HCT116 (cell line): ENCODE measurements around the gene HHAT. TPM values are rescaled to one million over a fixed set of nuclear protein-coding genes. Genes with fewer than 3 reads are reported as not detected.

ENCODE experiments used
- ATAC-seq: fragments of 200-7000 bp; cut with Tn5 transposase; 2 replicates; pipeline ENCODE4 v1.9.1; 2020; ENCODE audit warnings: mild to moderate bottlenecking, moderate library complexity
- BruUV-seq: library from RNA; stranded (reverse); fragments of 400-500 nt; replicated peaks from 2 replicates; lab custom pipeline; 2021; lab: Mats Ljungman, UMichigan
- CTCF ChIA-PET: fragments of 300-600 bp; sonication (Branson Sonifier 250); formaldehyde crosslinking; loops from one replicate; lab custom pipeline; 2021; ENCODE audit warnings: antibody characterized with exemption; lab: Charles Lee
- POLR2A ChIA-PET: fragments of 300-600, 350-600 bp; sonication (Branson Sonifier 250); formaldehyde crosslinking; loops from one replicate; lab custom pipeline; 2021; ENCODE audit warnings: antibody characterized with exemption; lab: Charles Lee
- RAD21 ChIA-PET, 2 experiments: fragments of 300-600 bp; sonication (Branson Sonifier 250); formaldehyde crosslinking; loops; one replicate each; lab custom pipeline; 2023; ENCODE audit warnings: low total read pairs in 2 of 2; ENCODE audit not compliant: uncharacterized antibody in 2 of 2, unreplicated experiment in 2 of 2, low non-redundant PET in 1 of 2; lab: Charles Lee
- DNase-seq: peaks from one replicate; pipeline ENCODE4 v3.0.0-alpha.2; 2010; ENCODE audit warnings: low read depth, low spot score
- H2AFZ ChIP-seq: fragments of 200-600 bp; shearing (Covaris generic), sonication (generic); 2 replicates; pipeline ENCODE4 v1.6.1; 2017; ENCODE audit warnings: low read depth, mixed run types, mixed read lengths, antibody characterized with exemption, low read length; ENCODE audit not compliant: poor library complexity, severe bottlenecking
- H3K27ac ChIP-seq: 2 replicates; pipeline ENCODE4 v1.5.1; 2012; ENCODE audit warnings: low read depth, low read length
- H3K27me3 ChIP-seq: fragments of 200-600 bp; sonication (generic); 2 replicates; pipeline ENCODE4 v1.6.1; 2016; ENCODE audit warnings: mixed run types, low read length, mixed read lengths; ENCODE audit not compliant: insufficient read depth
- H3K36me3 ChIP-seq, 2 experiments: fragments of 200-500 bp in 1 of 2; fragments of 200-600 bp in 1 of 2; sonication (Bioruptor generic) in 1 of 2; sonication (generic) in 1 of 2; 2 replicates each; pipeline versions ENCODE4 v1.5.1 to v1.6.1; 2014 to 2016; ENCODE audit warnings: low read length in 2 of 2, inconsistent platforms in 1 of 2, mixed read lengths in 1 of 2, mixed run types in 1 of 2; ENCODE audit not compliant: insufficient read depth in 2 of 2, control insufficient read depth in 1 of 2
- H3K4me1 ChIP-seq, 2 experiments: fragments of 200-600 bp in 1 of 2; sonication (generic) in 1 of 2; 2 replicates each; pipeline versions ENCODE4 v1.5.1 to v1.6.1; 2012 to 2017; ENCODE audit warnings: low read length in 2 of 2, inconsistent platforms in 1 of 2, mild to moderate bottlenecking in 1 of 2, mixed read lengths in 1 of 2, mixed run types in 1 of 2, moderate library complexity in 1 of 2; ENCODE audit not compliant: insufficient read depth in 2 of 2, control insufficient read depth in 1 of 2
- H3K4me2 ChIP-seq: fragments of 200-600 bp; sonication (generic); 2 replicates; pipeline ENCODE4 v1.6.1; 2017; ENCODE audit warnings: mixed run types, low read length, mixed read lengths
- H3K4me3 ChIP-seq, 2 experiments: fragments of 200-600 bp in 1 of 2; sonication (generic) in 1 of 2; replicated peaks in 1 of 2; 2 replicates each; pipeline ENCODE4 v1.5.1; 2011 to 2016; ENCODE audit warnings: low read length in 2 of 2, control low read depth in 1 of 2, low read depth in 1 of 2, mild to moderate bottlenecking in 1 of 2, mixed read lengths in 1 of 2, mixed run types in 1 of 2
- H3K79me2 ChIP-seq: fragments of 200-600 bp; sonication (generic); 2 replicates; pipeline ENCODE4 v1.6.1; 2017; ENCODE audit warnings: mild to moderate bottlenecking, mixed run types, low read length, moderate library complexity, mixed read lengths; ENCODE audit not compliant: insufficient read depth
- H3K9ac ChIP-seq: fragments of 200-600 bp; sonication (generic); 2 replicates; pipeline ENCODE4 v1.6.1; 2016; ENCODE audit warnings: low read length, mixed read lengths
- H3K9me2 ChIP-seq: fragments of 200-600 bp; sonication (generic), shearing (Covaris generic); 2 replicates; pipeline ENCODE4 v1.6.1; 2017; ENCODE audit warnings: mixed run types, mild to moderate bottlenecking, moderate library complexity; ENCODE audit not compliant: insufficient read depth
- H3K9me3 ChIP-seq, 2 experiments: fragments of 200-500 bp in 1 of 2; fragments of 200-600 bp in 1 of 2; sonication (Bioruptor generic) in 1 of 2; sonication (generic) in 1 of 2; 2 replicates each; pipeline ENCODE4 v1.6.1; 2014 to 2017; ENCODE audit warnings: low read length in 2 of 2, mixed read lengths in 2 of 2, inconsistent platforms in 1 of 2, low read depth in 1 of 2, mild to moderate bottlenecking in 1 of 2, mixed run types in 1 of 2, moderate library complexity in 1 of 2; ENCODE audit not compliant: control insufficient read depth in 1 of 2, insufficient read depth in 1 of 2
- H4K20me1 ChIP-seq: fragments of 200-600 bp; sonication (generic), shearing (Covaris generic); 2 replicates; pipeline ENCODE4 v1.6.1; 2017; ENCODE audit warnings: mixed run types, mild to moderate bottlenecking, moderate library complexity; ENCODE audit not compliant: insufficient read depth
- CBX3 ChIP-seq: IDR thresholded peaks from 2 replicates; pipeline ENCODE4 v1.6.1; 2012; ENCODE audit warnings: low read depth
- CEBPB ChIP-seq: IDR thresholded peaks from 2 replicates; pipeline ENCODE4 v1.6.1; 2012; ENCODE audit warnings: low read depth
- EGR1 ChIP-seq: IDR thresholded peaks from 2 replicates; pipeline ENCODE4 v1.6.1; 2012; ENCODE audit warnings: low read depth
- ELF1 ChIP-seq: IDR thresholded peaks from 2 replicates; pipeline ENCODE4 v1.6.1; 2012; ENCODE audit warnings: low read depth, borderline replicate concordance
- EZH2 ChIP-seq: fragments of 200-600 bp; sonication (generic); IDR thresholded peaks from 2 replicates; pipeline ENCODE4 v1.6.1; 2017; ENCODE audit warnings: antibody characterized with exemption, mixed run types
- EZH2phosphoT487 ChIP-seq: fragments of 200-600 bp; IDR thresholded peaks from 2 replicates; pipeline ENCODE4 v1.6.1; 2018; ENCODE audit warnings: antibody characterized with exemption, borderline replicate concordance
- JUND ChIP-seq: IDR thresholded peaks from 2 replicates; pipeline ENCODE4 v1.6.1; 2012
- POLR2A ChIP-seq: IDR thresholded peaks from 2 replicates; pipeline ENCODE4 v1.7.0; 2011; ENCODE audit warnings: borderline replicate concordance; ENCODE audit not compliant: insufficient read depth, insufficient read length; ENCODE audit errors: extremely low read depth
- POLR2AphosphoS5 ChIP-seq: IDR thresholded peaks from 2 replicates; pipeline ENCODE4 v1.6.1; 2011; ENCODE audit warnings: mild to moderate bottlenecking, low read depth, low read length, moderate library complexity
- SRF ChIP-seq: IDR thresholded peaks from 2 replicates; pipeline ENCODE4 v1.6.1; 2012; ENCODE audit warnings: low read depth
- YY1 ChIP-seq: IDR thresholded peaks from 2 replicates; pipeline ENCODE4 v1.6.1; 2011; ENCODE audit warnings: low read length, low read depth, moderate library complexity, mild to moderate bottlenecking; ENCODE audit not compliant: insufficient replicate concordance; ENCODE audit errors: extremely low read depth
- ZFX ChIP-seq: fragments of 450-650 bp; IDR thresholded peaks from 2 replicates; pipeline ENCODE4 v1.6.1; 2017
- intact Hi-C: fragments of 100-400 bp; cut with micrococcal nuclease; formaldehyde crosslinking; loops from 2 replicates; pipeline ENCODE4 v1.10.0; 2022
- total RNA-seq: library from RNA; stranded (reverse); gene quantifications from one replicate; pipeline ENCODE4 v1.2.1, GENCODE V29; 2021; ENCODE audit not compliant: unreplicated experiment
- TF ChIP-seq, protein P1 (sequence below), 3 experiments: fragments of 200-600 bp in 1 of 3; sonication (generic) in 1 of 3; IDR thresholded peaks in 2 of 3; conservative IDR thresholded peaks in 1 of 3; 2 replicates each; pipeline ENCODE4 v1.5.1; 2012 to 2017; ENCODE audit warnings: low read depth in 2 of 3, low read length in 2 of 3, antibody characterized with exemption in 1 of 3, borderline replicate concordance in 1 of 3, control low read depth in 1 of 3, mild to moderate bottlenecking in 1 of 3, mixed read lengths in 1 of 3, mixed run types in 1 of 3, moderate library complexity in 1 of 3; ENCODE audit not compliant: insufficient read depth in 1 of 3
- TF ChIP-seq, protein P2 (sequence below): IDR thresholded peaks from 2 replicates; pipeline ENCODE4 v1.6.1; 2011; ENCODE audit warnings: mild to moderate bottlenecking, low read length, moderate library complexity; ENCODE audit not compliant: insufficient replicate concordance; ENCODE audit errors: extremely low read depth

HHAT gene
- total RNA-seq, 1 experiment from 2014 or later = 2.7 TPM

DNA sequence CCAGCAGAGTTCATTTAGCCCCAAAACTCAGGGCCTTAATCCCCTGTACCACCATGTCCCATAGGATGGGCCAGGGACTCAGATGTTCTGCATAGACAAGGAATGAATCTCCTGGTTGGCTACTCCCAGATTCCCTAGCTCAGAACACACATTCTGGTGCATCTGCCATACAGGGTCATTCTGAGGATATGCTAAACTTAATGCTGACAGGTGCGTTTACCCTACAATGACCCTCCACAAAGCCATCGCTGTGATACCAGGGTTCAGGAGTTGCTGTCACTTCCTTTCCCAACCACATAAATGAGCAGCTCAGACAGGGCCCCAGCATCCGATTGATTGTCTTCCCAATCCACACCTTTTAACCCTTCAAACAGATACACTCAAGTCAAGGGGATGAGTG is 32.0 kb upstream of the HHAT start:
- H4K20me1 ChIP-seq = no peaks in the 10 kb centered on the region
- H3K9me3 ChIP-seq = no peaks in the 10 kb centered on the region
- peaks cover 10% of the 10 kb centered on the region; the same call in 1 of the 2 replicates for H3K27me3 ChIP-seq
- H3K9me2 ChIP-seq = no peaks in the 10 kb centered on the region
- H3K4me2 ChIP-seq = no peak overlapping the region
- TF ChIP-seq CEBPB = no peak
- TF ChIP-seq EZH2phosphoT487 = no peak
- TF ChIP-seq, protein P1, sequence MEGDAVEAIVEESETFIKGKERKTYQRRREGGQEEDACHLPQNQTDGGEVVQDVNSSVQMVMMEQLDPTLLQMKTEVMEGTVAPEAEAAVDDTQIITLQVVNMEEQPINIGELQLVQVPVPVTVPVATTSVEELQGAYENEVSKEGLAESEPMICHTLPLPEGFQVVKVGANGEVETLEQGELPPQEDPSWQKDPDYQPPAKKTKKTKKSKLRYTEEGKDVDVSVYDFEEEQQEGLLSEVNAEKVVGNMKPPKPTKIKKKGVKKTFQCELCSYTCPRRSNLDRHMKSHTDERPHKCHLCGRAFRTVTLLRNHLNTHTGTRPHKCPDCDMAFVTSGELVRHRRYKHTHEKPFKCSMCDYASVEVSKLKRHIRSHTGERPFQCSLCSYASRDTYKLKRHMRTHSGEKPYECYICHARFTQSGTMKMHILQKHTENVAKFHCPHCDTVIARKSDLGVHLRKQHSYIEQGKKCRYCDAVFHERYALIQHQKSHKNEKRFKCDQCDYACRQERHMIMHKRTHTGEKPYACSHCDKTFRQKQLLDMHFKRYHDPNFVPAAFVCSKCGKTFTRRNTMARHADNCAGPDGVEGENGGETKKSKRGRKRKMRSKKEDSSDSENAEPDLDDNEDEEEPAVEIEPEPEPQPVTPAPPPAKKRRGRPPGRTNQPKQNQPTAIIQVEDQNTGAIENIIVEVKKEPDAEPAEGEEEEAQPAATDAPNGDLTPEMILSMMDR (IDR thresholded peaks at IDR 0.05 in 2 of 3, conservative IDR thresholded peaks at IDR 0.05 in 1 of 3; ENCODE audit: borderline replicate concordance in 1 of 3, insufficient read depth in 1 of 3, low read depth in 2 of 3, low read length in 2 of 3) = no peak
- TF ChIP-seq, protein P2, sequence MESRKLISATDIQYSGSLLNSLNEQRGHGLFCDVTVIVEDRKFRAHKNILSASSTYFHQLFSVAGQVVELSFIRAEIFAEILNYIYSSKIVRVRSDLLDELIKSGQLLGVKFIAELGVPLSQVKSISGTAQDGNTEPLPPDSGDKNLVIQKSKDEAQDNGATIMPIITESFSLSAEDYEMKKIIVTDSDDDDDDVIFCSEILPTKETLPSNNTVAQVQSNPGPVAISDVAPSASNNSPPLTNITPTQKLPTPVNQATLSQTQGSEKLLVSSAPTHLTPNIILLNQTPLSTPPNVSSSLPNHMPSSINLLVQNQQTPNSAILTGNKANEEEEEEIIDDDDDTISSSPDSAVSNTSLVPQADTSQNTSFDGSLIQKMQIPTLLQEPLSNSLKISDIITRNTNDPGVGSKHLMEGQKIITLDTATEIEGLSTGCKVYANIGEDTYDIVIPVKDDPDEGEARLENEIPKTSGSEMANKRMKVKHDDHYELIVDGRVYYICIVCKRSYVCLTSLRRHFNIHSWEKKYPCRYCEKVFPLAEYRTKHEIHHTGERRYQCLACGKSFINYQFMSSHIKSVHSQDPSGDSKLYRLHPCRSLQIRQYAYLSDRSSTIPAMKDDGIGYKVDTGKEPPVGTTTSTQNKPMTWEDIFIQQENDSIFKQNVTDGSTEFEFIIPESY = no peak
- no peak for TF ChIP-seq POLR2AphosphoS5
- TF ChIP-seq ZFX = no peak
- TF ChIP-seq POLR2A = no peak
- no peak for TF ChIP-seq CBX3
- TF ChIP-seq ELF1 = no peak
- TF ChIP-seq SRF = no peak
- no peak for TF ChIP-seq EGR1
- no peak for TF ChIP-seq JUND
- TF ChIP-seq EZH2 = no peak
- TF ChIP-seq YY1 = no peak
- TF ChIP-seq, all 23 proteins: peak for 0
- ChIA-PET POLR2A (no interaction called here), CTCF (no interaction called here), RAD21 (no interaction called here)
- intact Hi-C loops = no loop called here
- Histone ChIP-seq H3K9ac (no peak overlapping the region), H3K79me2 (no peaks in the 10 kb centered on the region), H2AFZ (no peak overlapping the region), H3K4me1 (peaks cover 0 to 13% of the 10 kb centered on the region in 2 experiments; a peak in 1 of 4 replicates), H3K4me3 (no peak overlapping the region), H3K36me3 (no peaks in the 10 kb centered on the region), H3K27ac (no peak overlapping the region)
- no TSS peak for BruUV-seq
- ATAC-seq = no peak
- DNase-seq = no peak
